Measurements from ENCODE around the gene CRNKL1. TPM values are rescaled to one million over a fixed set of nuclear protein-coding genes. Genes with fewer than 3 reads are reported as not detected.
A peak's percentile ranks its signal among the peaks of the same experiment; 100 is the strongest.

CRNKL1 gene
- total RNA-seq, 1 donor from 2014 or later, result 21.9 TPM

DNA sequence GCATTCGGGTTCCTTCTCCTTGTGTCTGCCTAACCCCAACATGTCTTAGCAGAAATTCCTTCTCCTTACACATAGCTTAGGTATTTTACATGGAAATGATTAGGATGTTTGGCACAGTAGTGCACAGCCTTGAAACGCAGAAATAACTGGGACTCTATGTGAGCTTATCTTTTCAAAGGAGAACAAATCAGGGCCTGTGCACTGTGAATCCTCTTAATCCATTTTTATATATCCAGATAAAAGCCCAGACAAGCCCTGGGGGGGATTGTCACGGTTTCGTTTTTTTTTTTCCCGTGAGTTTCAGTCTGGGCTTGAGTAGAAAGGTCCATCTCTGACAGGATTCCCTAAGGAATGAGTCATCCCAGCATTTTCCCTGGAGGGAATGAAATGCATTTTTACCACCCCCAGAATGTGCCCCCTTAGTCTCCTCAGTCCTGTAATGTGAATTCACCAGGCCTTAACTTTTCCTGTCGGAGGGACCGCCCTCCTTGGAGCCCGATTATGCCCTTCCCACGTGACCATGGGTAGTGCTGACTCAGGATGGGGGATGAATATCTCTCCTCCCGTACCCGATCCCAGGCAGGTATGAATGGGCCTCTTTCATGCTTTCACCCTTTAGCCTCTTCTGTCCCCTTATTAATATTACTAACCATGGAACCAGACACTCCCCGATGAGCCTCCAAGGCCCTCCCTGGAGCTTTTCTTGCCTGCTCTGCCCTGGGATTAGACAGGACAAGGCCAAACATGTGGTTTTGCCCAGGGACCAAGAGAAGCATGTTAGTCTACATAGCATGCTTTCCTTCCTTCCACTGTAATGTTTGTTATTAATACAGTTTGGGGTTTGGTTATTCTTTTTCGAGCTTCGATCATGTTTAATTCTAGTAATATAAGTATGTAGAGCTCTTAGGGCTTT lies 59.0 kb downstream of the CRNKL1 start:
- Mint-ChIP-seq H3K36me3 (ENCODE audit: unreplicated experiment) (peaks cover 4% of the 10 kb centered on the region), H3K27ac (ENCODE audit: unreplicated experiment) (peak overlapping the region; percentile 98), H3K9me3 (ENCODE audit: unreplicated experiment) (no peaks in the 10 kb centered on the region), H3K4me3 (ENCODE audit: unreplicated experiment) (peak overlapping the region; percentile 61), H3K4me1 (ENCODE audit: unreplicated experiment) (peaks cover 67% of the 10 kb centered on the region), H3K27me3 (ENCODE audit: unreplicated experiment) (no peaks in the 10 kb centered on the region)
- no peak for DNase-seq (ENCODE audit: extremely low spot score, unreplicated experiment)
- no peak for TF ChIP-seq CTCF (IDR thresholded peaks at IDR 0.05)

GRCh38 chr20:19991854-19992253 lies 60.4 kb downstream of the CRNKL1 start:
- TF ChIP-seq CTCF (IDR thresholded peaks at IDR 0.05), result no peak
- Mint-ChIP-seq H3K4me3 (ENCODE audit: unreplicated experiment) (no peak overlapping the region), H3K27me3 (ENCODE audit: unreplicated experiment) (no peaks in the 10 kb centered on the region), H3K36me3 (ENCODE audit: unreplicated experiment) (peaks cover 1% of the 10 kb centered on the region), H3K4me1 (ENCODE audit: unreplicated experiment) (peaks cover 64% of the 10 kb centered on the region), H3K9me3 (ENCODE audit: unreplicated experiment) (no peaks in the 10 kb centered on the region), H3K27ac (ENCODE audit: unreplicated experiment) (peak overlapping the region; percentile 98)
- no peak for DNase-seq (ENCODE audit: extremely low spot score, unreplicated experiment)

DNA sequence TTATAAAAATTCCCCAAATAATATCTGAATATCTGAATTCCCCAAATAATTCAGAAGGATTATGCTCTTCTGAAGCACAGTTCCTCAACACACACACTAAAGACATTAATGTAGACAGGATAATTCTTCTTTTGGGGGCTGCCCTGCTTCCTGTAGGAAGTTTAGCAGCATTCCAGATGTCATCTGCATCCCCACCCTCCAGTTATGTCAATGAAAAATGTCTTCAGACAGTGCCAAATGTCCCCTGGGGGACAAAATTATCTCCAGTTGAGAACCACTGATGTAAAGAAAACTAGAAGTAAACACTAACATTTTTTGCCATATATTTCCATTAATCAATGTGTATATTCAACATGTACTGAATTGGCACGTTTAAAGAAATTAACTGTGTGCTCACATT lies 61.0 kb downstream of the CRNKL1 start:
- no peak for TF ChIP-seq CTCF (IDR thresholded peaks at IDR 0.05)
- H3K9me3 Mint-ChIP-seq (ENCODE audit: unreplicated experiment), result no peaks in the 10 kb centered on the region
- H3K27me3 Mint-ChIP-seq (ENCODE audit: unreplicated experiment), result no peaks in the 10 kb centered on the region
- DNase-seq (ENCODE audit: extremely low spot score, unreplicated experiment), result no peak
- peaks cover 62% of the 10 kb centered on the region for H3K4me1 Mint-ChIP-seq (ENCODE audit: unreplicated experiment)
- H3K4me3 Mint-ChIP-seq (ENCODE audit: unreplicated experiment), result no peak overlapping the region
- peaks cover 3% of the 10 kb centered on the region for H3K36me3 Mint-ChIP-seq (ENCODE audit: unreplicated experiment)
- peak overlapping the region; percentile 98 for H3K27ac Mint-ChIP-seq (ENCODE audit: unreplicated experiment)

GRCh38 chr20:19990850-19991249 lies 61.4 kb downstream of the CRNKL1 start:
- H3K27me3 Mint-ChIP-seq (ENCODE audit: unreplicated experiment), result no peaks in the 10 kb centered on the region
- peak overlapping the region; percentile 98 for H3K27ac Mint-ChIP-seq (ENCODE audit: unreplicated experiment)
- no peak for TF ChIP-seq CTCF (IDR thresholded peaks at IDR 0.05)
- no peaks in the 10 kb centered on the region for H3K9me3 Mint-ChIP-seq (ENCODE audit: unreplicated experiment)
- H3K36me3 Mint-ChIP-seq (ENCODE audit: unreplicated experiment), result peaks cover 3% of the 10 kb centered on the region
- no peak overlapping the region for H3K4me3 Mint-ChIP-seq (ENCODE audit: unreplicated experiment)
- peaks cover 61% of the 10 kb centered on the region for H3K4me1 Mint-ChIP-seq (ENCODE audit: unreplicated experiment)
- DNase-seq (ENCODE audit: extremely low spot score, unreplicated experiment), result no peak

DNA sequence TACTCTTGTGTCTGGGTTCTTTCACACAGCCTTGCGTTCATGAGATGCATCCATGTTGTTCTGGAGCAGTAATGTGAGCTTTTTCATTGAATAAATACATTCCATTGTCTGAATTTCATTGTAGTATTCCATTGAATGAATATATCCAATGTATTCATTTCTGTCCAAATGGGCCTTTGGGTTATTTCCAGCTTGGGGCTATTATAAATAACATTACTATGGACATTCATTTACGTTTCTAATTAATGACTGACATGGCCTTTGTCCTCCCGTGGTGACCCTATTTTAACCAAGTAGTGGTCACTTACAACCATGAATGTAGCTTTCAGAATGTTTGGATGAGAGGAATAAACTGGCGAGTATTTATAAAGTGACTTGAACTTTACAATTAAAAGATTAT lies 65.2 kb downstream of the CRNKL1 start:
- no peak for TF ChIP-seq CTCF (IDR thresholded peaks at IDR 0.05)

More for the DNA sequence above, 65.2 kb downstream of the CRNKL1 start:
- no peaks in the 10 kb centered on the region for H3K27me3 Mint-ChIP-seq (ENCODE audit: unreplicated experiment)
- peaks cover 27% of the 10 kb centered on the region for H3K4me1 Mint-ChIP-seq (ENCODE audit: unreplicated experiment)
- no peak for DNase-seq (ENCODE audit: extremely low spot score, unreplicated experiment)
- no peak overlapping the region for H3K27ac Mint-ChIP-seq (ENCODE audit: unreplicated experiment)
- H3K36me3 Mint-ChIP-seq (ENCODE audit: unreplicated experiment), result peaks cover 3% of the 10 kb centered on the region
- H3K9me3 Mint-ChIP-seq (ENCODE audit: unreplicated experiment), result no peaks in the 10 kb centered on the region
- no peak overlapping the region for H3K4me3 Mint-ChIP-seq (ENCODE audit: unreplicated experiment)

Data from osteocyte (in vitro differentiated cells).